Heart left ventricle (tissue), 13 donors: Measurements from ENCODE around the gene ZBTB25.

Experiments used
- CTCF ChIP-seq, 12 donors: fragments of 200-600 bp; sonication (generic) in 4 of 12; IDR thresholded peaks; one replicate each; pipeline versions ENCODE4 v1.5.0 to v1.8.0; 2018 to 2022; ENCODE audit warnings: antibody characterized with exemption in 12 of 12, mild to moderate bottlenecking in 5 of 12
- POLR2A ChIP-seq, 2 donors: fragments of 450-650 bp; IDR thresholded peaks; one replicate each; pipeline ENCODE4 v1.6.1; 2017; ENCODE audit warnings: antibody characterized with exemption in 2 of 2, mild to moderate bottlenecking in 2 of 2, moderate library complexity in 2 of 2
- donor health status: ischemic (EF 13 %, LVEDD 7.1; RV severe dilation, severe dysfunction).
- donor health status: DM: no; HTN: yes; CAD: no.
- donor health status: DM: no; HTN: no; CAD: no.
- donor health status: ischemic (EF 25% LVEDD 6.9; RV normal size, moderate dysfunction).
- donor health status: ischemic (EF 25% LVEDD 5.7; RV mildly dilated, moderate dysfunction).
- donor health status: ischemic (EF 35%, LVEDD 5.7; RV mildly dilated, moderate dysfunction).
- donor health status: nonischemic (EF 11% LVEDD 7.7; RV severe dilation, severe dysfunction).
- donor health status: DM: yes; HTN: yes; CAD: no.
- donor health status: PGD.
- donor health status: ischemic (EF 29% LVEDD 5.4; RV normal size, mild dysfunction).
- donor health status: nonischemic (EF 23%, LVEDD 6.1; RV moderate dilation, normal function).

GRCh38 chr14:64467101-64467500 is 36.5 kb downstream of the ZBTB25 start:
- TF ChIP-seq CTCF (IDR thresholded peaks at IDR 0.05) (no peak), POLR2A (IDR thresholded peaks at IDR 0.05) (no peak)
